ENCODE measurements around the gene TAF12.

The TAF12 gene

GRCh38 chr1:28668956-28669723, 26.3 kb upstream of the TAF12 start:
- Histone ChIP-seq H2BK120ac (ENCODE audit: insufficient read depth, low read length, poor library complexity) (peak overlapping the region; percentile 99), H2AK5ac (ENCODE audit: low read length) (peak overlapping the region; percentile 100), H3K4me3 (ENCODE audit: low read depth, low read length) (peak overlapping the region; percentile 75), H3K27ac (ENCODE audit: low read depth, low read length) (peak overlapping the region; percentile 100), H3K36me3 (ENCODE audit: control insufficient read depth in 1 of 2, insufficient read depth in 2 of 2, low read length in 2 of 2) (peaks cover 0 to 2% of the 10 kb centered on the region in 2 experiments), H3K79me2 (ENCODE audit: control insufficient read depth, insufficient read depth, low read length, poor library complexity) (peaks cover 13% of the 10 kb centered on the region), H3K18ac (ENCODE audit: low read length) (peak overlapping the region; percentile 98), H2BK5ac (ENCODE audit: low read depth, low read length, poor library complexity) (peak overlapping the region; percentile 99), H2AFZ (ENCODE audit: insufficient read depth, low read length, poor library complexity) (peak overlapping the region; percentile 56), H2BK12ac (ENCODE audit: low read length) (no peak overlapping the region), H4K91ac (ENCODE audit: low read depth, low read length) (peak overlapping the region; percentile 99), H3K14ac (ENCODE audit: low read length) (peak overlapping the region; percentile 99), H3K79me1 (ENCODE audit: low read length) (peaks cover 19% of the 10 kb centered on the region), H3K4me1 (ENCODE audit: control insufficient read depth in 1 of 2, insufficient read depth in 2 of 2, low read length in 2 of 2) (peaks cover 2 to 3% of the 10 kb centered on the region in 2 experiments), H3K4me2 (ENCODE audit: low read length) (peak overlapping the region; percentile 58), H4K8ac (ENCODE audit: low read depth, low read length) (peak overlapping the region; percentile 99), H3K9ac (ENCODE audit: low read length) (peak overlapping the region; percentile 96), H4K12ac (ENCODE audit: low read depth, low read length) (peak overlapping the region; percentile 76), H3K23ac (ENCODE audit: low read length) (no peak overlapping the region), H3K9me3 (ENCODE audit: insufficient read depth, low read depth, low read length) (no peaks in the 10 kb centered on the region), H3K4ac (ENCODE audit: low read depth, low read length) (peak overlapping the region; percentile 96), H3K27me3 (ENCODE audit: insufficient read depth, low read length) (no peaks in the 10 kb centered on the region)
- WGBS (ENCODE audit: extremely low coverage, insufficient coverage, insufficient read length): no CpG with 5 or more reads among the region's 63 CpGs
- peak; percentile 20 to 51 for DNase-seq

- Histone ChIP-seq H3K27ac (ENCODE audit: low read depth, low read length) (peak within 1 kb of the TSS; percentile 100), H3K23ac (ENCODE audit: low read length) (no peak within 1 kb of the TSS), H2BK5ac (ENCODE audit: low read depth, low read length, poor library complexity) (peak within 1 kb of the TSS; percentile 99)
Measured at GRCh38 chr1:28668191-28668955, 25.5 kb upstream of the TAF12 start, which contains the start of gene GMEB1. Gene GMEB1 (plus strand): TSS chr1:28668784. CDS start chr1:28683613, 14,829 bp downstream.

GRCh38 chr1:28666806-28667205, 23.9 kb upstream of the TAF12 start:
- no peak for DNase-seq
- H3K4me2 ChIP-seq (ENCODE audit: low read length): no peak overlapping the region
- no CpG with 5 or more reads among the region's 12 CpGs for WGBS (ENCODE audit: extremely low coverage, insufficient coverage, insufficient read length)
- no peak overlapping the region for H2BK5ac ChIP-seq (ENCODE audit: low read depth, low read length, poor library complexity)
- no peak overlapping the region for H3K23ac ChIP-seq (ENCODE audit: low read length)
- no peaks in the 10 kb centered on the region for H3K27me3 ChIP-seq (ENCODE audit: insufficient read depth, low read length)
- peaks cover 19% of the 10 kb centered on the region for H3K79me1 ChIP-seq (ENCODE audit: low read length)
- peak overlapping the region; percentile 69 for H2BK120ac ChIP-seq (ENCODE audit: insufficient read depth, low read length, poor library complexity)
- no peaks in the 10 kb centered on the region for H3K9me3 ChIP-seq (ENCODE audit: insufficient read depth, low read depth, low read length)
- no peak overlapping the region for H3K9ac ChIP-seq (ENCODE audit: low read length)
- H4K8ac ChIP-seq (ENCODE audit: low read depth, low read length): no peak overlapping the region
- H2AK5ac ChIP-seq (ENCODE audit: low read length): no peak overlapping the region
- no peak overlapping the region for H3K27ac ChIP-seq (ENCODE audit: low read depth, low read length)
- H3K79me2 ChIP-seq (ENCODE audit: control insufficient read depth, insufficient read depth, low read length, poor library complexity): peaks cover 13% of the 10 kb centered on the region
- no peak overlapping the region for H2AFZ ChIP-seq (ENCODE audit: insufficient read depth, low read length, poor library complexity)
- H4K12ac ChIP-seq (ENCODE audit: low read depth, low read length): no peak overlapping the region
- H3K4me3 ChIP-seq (ENCODE audit: low read depth, low read length): no peak overlapping the region
- H3K14ac ChIP-seq (ENCODE audit: low read length): peak overlapping the region; percentile 57
- no peak overlapping the region for H3K18ac ChIP-seq (ENCODE audit: low read length)
- no peak overlapping the region for H4K91ac ChIP-seq (ENCODE audit: low read depth, low read length)
- peak overlapping the region; percentile 61 for H2BK12ac ChIP-seq (ENCODE audit: low read length)
- peak overlapping the region; percentile 43 for H3K4ac ChIP-seq (ENCODE audit: low read depth, low read length)
- no peaks in the 10 kb centered on the region for H3K36me3 ChIP-seq (ENCODE audit: control insufficient read depth in 1 of 2, insufficient read depth in 2 of 2, low read length in 2 of 2)
- H3K4me1 ChIP-seq (ENCODE audit: control insufficient read depth in 1 of 2, insufficient read depth in 2 of 2, low read length in 2 of 2): peaks cover 2 to 3% of the 10 kb centered on the region in 2 experiments

More at GRCh38 chr1:28668191-28668955, 25.5 kb upstream of the TAF12 start, which contains the start of gene GMEB1:
- H3K36me3 ChIP-seq (ENCODE audit: control insufficient read depth in 1 of 2, insufficient read depth in 2 of 2, low read length in 2 of 2): peaks cover 0 to 2% of the 10 kb centered on the region in 2 experiments
- H2BK12ac ChIP-seq (ENCODE audit: low read length): peak within 1 kb of the TSS; percentile 90
- no peaks in the 10 kb centered on the region for H3K9me3 ChIP-seq (ENCODE audit: insufficient read depth, low read depth, low read length)
- peak within 1 kb of the TSS; percentile 75 for H3K4me3 ChIP-seq (ENCODE audit: low read depth, low read length)
- H3K4ac ChIP-seq (ENCODE audit: low read depth, low read length): peak within 1 kb of the TSS; percentile 96
- no CpG with 5 or more reads among the region's 57 CpGs for WGBS (ENCODE audit: extremely low coverage, insufficient coverage, insufficient read length)
- peaks cover 19% of the 10 kb centered on the region for H3K79me1 ChIP-seq (ENCODE audit: low read length)
- H3K27me3 ChIP-seq (ENCODE audit: insufficient read depth, low read length): no peaks in the 10 kb centered on the region
- peak within 1 kb of the TSS; percentile 99 for H4K8ac ChIP-seq (ENCODE audit: low read depth, low read length)
- H2BK120ac ChIP-seq (ENCODE audit: insufficient read depth, low read length, poor library complexity): peak within 1 kb of the TSS; percentile 99
- H3K9ac ChIP-seq (ENCODE audit: low read length): peak within 1 kb of the TSS; percentile 96
- H3K18ac ChIP-seq (ENCODE audit: low read length): peak within 1 kb of the TSS; percentile 98
- H2AFZ ChIP-seq (ENCODE audit: insufficient read depth, low read length, poor library complexity): peak within 1 kb of the TSS; percentile 99
- H3K14ac ChIP-seq (ENCODE audit: low read length): peak within 1 kb of the TSS; percentile 99
- H4K12ac ChIP-seq (ENCODE audit: low read depth, low read length): peak within 1 kb of the TSS; percentile 83
- peaks cover 2 to 3% of the 10 kb centered on the region in 2 experiments for H3K4me1 ChIP-seq (ENCODE audit: control insufficient read depth in 1 of 2, insufficient read depth in 2 of 2, low read length in 2 of 2)
- H2AK5ac ChIP-seq (ENCODE audit: low read length): peak within 1 kb of the TSS; percentile 100
- H3K79me2 ChIP-seq (ENCODE audit: control insufficient read depth, insufficient read depth, low read length, poor library complexity): peaks cover 13% of the 10 kb centered on the region
- peak; percentile 87 to 94 for DNase-seq
- H3K4me2 ChIP-seq (ENCODE audit: low read length): peak within 1 kb of the TSS; percentile 71
- peak within 1 kb of the TSS; percentile 99 for H4K91ac ChIP-seq (ENCODE audit: low read depth, low read length)

- Histone ChIP-seq H3K18ac (ENCODE audit: low read length) (no peak overlapping the region), H4K91ac (ENCODE audit: low read depth, low read length) (no peak overlapping the region), H3K4me3 (ENCODE audit: low read depth, low read length) (no peak overlapping the region), H3K27ac (ENCODE audit: low read depth, low read length) (no peak overlapping the region), H2BK120ac (ENCODE audit: insufficient read depth, low read length, poor library complexity) (no peak overlapping the region), H3K4me1 (ENCODE audit: control insufficient read depth in 1 of 2, insufficient read depth in 2 of 2, low read length in 2 of 2) (peaks cover 0 to 2% of the 10 kb centered on the region in 2 experiments), H3K9ac (ENCODE audit: low read length) (no peak overlapping the region), H3K9me3 (ENCODE audit: insufficient read depth, low read depth, low read length) (no peaks in the 10 kb centered on the region), H3K36me3 (ENCODE audit: control insufficient read depth in 1 of 2, insufficient read depth in 2 of 2, low read length in 2 of 2) (no peaks in the 10 kb centered on the region), H3K79me2 (ENCODE audit: control insufficient read depth, insufficient read depth, low read length, poor library complexity) (peaks cover 2% of the 10 kb centered on the region), H3K14ac (ENCODE audit: low read length) (no peak overlapping the region), H3K4ac (ENCODE audit: low read depth, low read length) (no peak overlapping the region), H2BK12ac (ENCODE audit: low read length) (no peak overlapping the region), H2BK5ac (ENCODE audit: low read depth, low read length, poor library complexity) (no peak overlapping the region), H3K4me2 (ENCODE audit: low read length) (no peak overlapping the region), H4K12ac (ENCODE audit: low read depth, low read length) (no peak overlapping the region), H2AFZ (ENCODE audit: insufficient read depth, low read length, poor library complexity) (no peak overlapping the region), H3K27me3 (ENCODE audit: insufficient read depth, low read length) (no peaks in the 10 kb centered on the region), H2AK5ac (ENCODE audit: low read length) (no peak overlapping the region), H3K23ac (ENCODE audit: low read length) (no peak overlapping the region), H3K79me1 (ENCODE audit: low read length) (peaks cover 11% of the 10 kb centered on the region), H4K8ac (ENCODE audit: low read depth, low read length) (no peak overlapping the region)
- no CpG with 5 or more reads among the region's 7 CpGs for WGBS (ENCODE audit: extremely low coverage, insufficient coverage, insufficient read length)
- DNase-seq: no peak
Measured at GRCh38 chr1:28663871-28664470, 21.1 kb upstream of the TAF12 start.
